Small intestine (tissue), 7 donors: ENCODE data around the gene RGL1. TPM values are rescaled to one million over a fixed set of nuclear protein-coding genes. Genes with fewer than 3 reads are reported as not detected.

Experiments used
- DNase-seq, 2 donors: peaks; one replicate each; pipeline versions ENCODE4 v3.0.0 to v3.0.0-alpha.2; 2013
- FAIRE-seq: peaks from 2 replicates; lab custom pipeline; 2012; peaks lifted over from hg19 to GRCh38; lab: Jason Lieb, UNC
- H3K27ac ChIP-seq, 3 donors: one replicate each; pipeline ENCODE4 v1.5.1; 2013; ENCODE audit warnings: low read length in 2 of 3, mild to moderate bottlenecking in 2 of 3, control low read depth in 1 of 3, inconsistent platforms in 1 of 3, low read depth in 1 of 3, moderate library complexity in 1 of 3
- H3K27me3 ChIP-seq, 3 donors: one replicate each; pipeline ENCODE4 v1.6.1; 2013; ENCODE audit warnings: low read length in 3 of 3, inconsistent platforms in 1 of 3; ENCODE audit not compliant: control insufficient read depth in 3 of 3, insufficient read depth in 3 of 3
- H3K36me3 ChIP-seq, 3 donors: one replicate each; pipeline ENCODE4 v1.6.1; 2013; ENCODE audit warnings: low read length in 3 of 3, inconsistent platforms in 1 of 3, low read depth in 1 of 3, mild to moderate bottlenecking in 1 of 3, moderate library complexity in 1 of 3; ENCODE audit not compliant: control insufficient read depth in 3 of 3, insufficient read depth in 2 of 3
- H3K4me1 ChIP-seq, 3 donors: one replicate each; pipeline ENCODE4 v1.6.1; 2013; ENCODE audit warnings: low read length in 2 of 3, inconsistent platforms in 1 of 3, low read depth in 1 of 3, mild to moderate bottlenecking in 1 of 3, moderate library complexity in 1 of 3; ENCODE audit not compliant: control insufficient read depth in 3 of 3, insufficient read depth in 2 of 3
- H3K4me3 ChIP-seq, 3 donors: one replicate each; pipeline ENCODE4 v1.5.1; 2013; ENCODE audit warnings: low read length in 3 of 3, control low read depth in 1 of 3, inconsistent platforms in 1 of 3, low read depth in 1 of 3, mild to moderate bottlenecking in 1 of 3, moderate library complexity in 1 of 3
- H3K9me3 ChIP-seq, 2 donors: one replicate each; pipeline ENCODE4 v1.6.1; 2013; ENCODE audit warnings: low read depth in 1 of 2, low read length in 1 of 2; ENCODE audit not compliant: control insufficient read depth in 2 of 2, insufficient read depth in 1 of 2
- WGBS, 3 donors: extraction: QIAGEN DNeasy Blood & Tissue Kit; methylation state at CpG; one replicate each; pipeline ENCODE4 v1.1.7; 2013; 5-methylcytosine and 5-hydroxymethylcytosine counted together
- polyA plus RNA-seq, 4 donors: library from polyadenylated mRNA; stranded (reverse) in 3 of 4; unstranded in 1 of 4; fragments of 200-250 nt in 3 of 4; fragments of 120-200 nt in 1 of 4; gene quantifications; one replicate each; pipeline versions ENCODE4 v1.2.1 to v1.2.3, GENCODE V29; 2013
- donor health status: healthy with polysubstance abuse.
- donor health status: control.
- donor health status: control.
- donor health status: Bipolar disorder and iron deficiency.
- donor health status: healthy.

RGL1 gene
- polyA plus RNA-seq, 4 donors: 4.2 to 55.5 (median 8.0) TPM

DNA sequence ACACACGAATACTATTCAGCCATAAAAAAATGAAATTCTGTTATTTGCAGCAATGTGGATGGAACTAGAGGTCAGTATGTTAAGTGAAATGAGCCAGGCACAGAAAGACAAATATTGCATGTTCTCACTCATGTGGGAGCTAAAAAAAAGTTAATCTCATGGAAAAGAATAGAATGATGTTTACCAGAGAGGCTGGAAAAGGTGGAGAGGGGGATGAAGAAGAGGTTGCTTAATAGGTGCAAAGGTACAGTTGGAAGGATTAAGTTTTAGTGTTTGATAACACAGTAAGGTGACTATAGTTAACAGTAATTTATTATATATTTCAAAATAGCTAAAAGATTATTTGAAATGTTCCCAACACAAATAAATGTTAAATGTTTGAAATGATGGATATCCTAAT lies 10.8 kb upstream of the RGL1 start:
- 35 to 52% (median 43%) methylated on average over 1 of the region's 1 CpG for WGBS, 3 donors

DNA sequence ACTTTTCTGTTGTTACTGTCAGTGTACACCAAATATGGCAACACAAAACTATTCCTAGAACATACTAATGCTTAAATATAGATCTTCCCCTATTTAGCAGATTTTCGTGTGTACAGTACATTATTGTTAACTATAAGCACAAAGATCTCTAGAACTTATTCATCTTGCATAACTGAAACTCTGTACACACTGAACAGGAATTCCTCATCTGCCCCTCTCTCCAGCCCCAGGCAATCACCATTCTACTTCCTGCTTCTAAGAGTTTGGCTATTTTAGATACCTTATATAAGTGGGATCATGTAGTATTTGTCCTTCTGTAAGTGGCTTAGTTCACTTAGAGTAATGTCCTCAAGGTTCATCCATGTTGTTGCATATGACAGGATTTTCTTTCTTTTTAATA lies 4.5 kb upstream of the RGL1 start:
- Histone ChIP-seq H3K9me3 (peaks cover 0 to 4% of the 10 kb centered on the region in 2 donors), H3K27ac (no peak overlapping the region), H3K27me3 (no peaks in the 10 kb centered on the region), H3K36me3 (no peaks in the 10 kb centered on the region), H3K4me1 (peaks cover 2 to 20% (median 4%) of the 10 kb centered on the region in 3 donors), H3K4me3 (no peak overlapping the region)
- FAIRE-seq (no peak), DNase-seq (no peak)
- 78 to 84% (median 83%) methylated on average over 1 of the region's 1 CpG for WGBS, 3 donors

More for the DNA sequence above, 10.8 kb upstream of the RGL1 start:
- Histone ChIP-seq H3K27ac (no peak overlapping the region), H3K4me1 (peaks cover 2 to 22% (median 4%) of the 10 kb centered on the region in 3 donors), H3K4me3 (no peak overlapping the region), H3K9me3 (no peaks in the 10 kb centered on the region), H3K27me3 (no peaks in the 10 kb centered on the region), H3K36me3 (no peaks in the 10 kb centered on the region)
- peak; percentile 22 to 76 for DNase-seq
- no peak for FAIRE-seq

DNA sequence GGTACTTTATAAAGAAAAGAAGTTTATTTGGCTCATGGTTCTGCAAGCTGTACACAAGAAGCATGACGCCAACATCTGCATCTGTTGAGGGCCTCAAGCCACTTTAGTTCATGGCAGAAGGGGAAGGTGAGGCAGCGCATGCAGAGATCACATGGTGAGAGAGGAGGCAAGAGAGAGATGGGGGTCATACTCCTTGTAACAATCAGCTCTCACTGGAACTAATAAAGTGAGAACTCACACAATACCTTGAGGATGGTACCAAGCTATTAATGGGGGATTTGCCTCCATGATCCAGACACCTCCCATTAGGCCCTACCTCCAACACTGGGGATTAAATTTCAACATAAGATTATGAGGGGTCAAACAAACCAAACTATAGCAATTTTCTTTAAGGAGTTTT lies 3.3 kb upstream of the RGL1 start:
- H3K27ac ChIP-seq: no peak overlapping the region
- peaks cover 0 to 4% of the 10 kb centered on the region in 2 donors for H3K9me3 ChIP-seq
- 98 to 100% (median 100%) methylated on average over 2 of the region's 2 CpGs for WGBS, 3 donors
- H3K27me3 ChIP-seq: no peaks in the 10 kb centered on the region
- H3K4me3 ChIP-seq: no peak overlapping the region
- no peak for DNase-seq
- no peak for FAIRE-seq
- peaks cover 2 to 17% (median 4%) of the 10 kb centered on the region in 3 donors for H3K4me1 ChIP-seq
- H3K36me3 ChIP-seq: no peaks in the 10 kb centered on the region

- H3K4me3 ChIP-seq: peak overlapping the region in 1 of 3 donors; percentile 67
- H3K27ac ChIP-seq: peak overlapping the region in 2 of 3 donors; percentile 77 to 96
- peaks cover 0 to 14% (median 0%) of the 10 kb centered on the region in 3 donors for H3K4me1 ChIP-seq
- H3K9me3 ChIP-seq: peaks cover 0 to 4% of the 10 kb centered on the region in 2 donors
- DNase-seq (no peak), FAIRE-seq (no peak)
- peaks cover 0 to 2% (median 0%) of the 10 kb centered on the region in 3 donors for H3K36me3 ChIP-seq
- H3K27me3 ChIP-seq: no peaks in the 10 kb centered on the region
- 29 to 54% (median 53%) methylated on average over 5 of the region's 5 CpGs for WGBS, 3 donors
These were observed 533 bp upstream of the RGL1 start for GRCh38 chr1:183804387-183804786.

DNA sequence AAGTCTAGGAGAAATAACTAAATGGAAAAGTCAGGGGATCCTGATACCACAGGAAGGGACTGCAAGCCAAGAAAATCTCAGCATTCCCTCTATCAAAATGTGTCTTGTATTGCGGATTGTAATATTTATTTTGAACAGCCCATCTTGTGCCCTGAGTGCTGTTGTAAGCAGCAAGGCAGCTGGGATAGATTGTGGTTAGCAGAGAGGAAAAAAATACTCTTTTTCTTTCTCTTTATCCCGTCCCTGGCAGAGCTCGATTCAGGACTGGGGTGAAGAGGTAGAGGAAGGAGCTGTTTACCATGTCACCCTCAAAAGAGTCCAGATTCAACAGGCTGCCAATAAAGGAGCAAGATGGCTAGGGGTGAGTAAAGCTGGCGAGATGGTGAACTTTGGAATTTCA lies 1.2 kb downstream of the RGL1 start:
- DNase-seq: peak; percentile 22 to 40
- H3K36me3 ChIP-seq: peaks cover 0 to 6% (median 0%) of the 10 kb centered on the region in 3 donors
- H3K4me3 ChIP-seq: peak overlapping the region in 1 of 3 donors; percentile 67
- no peaks in the 10 kb centered on the region for H3K27me3 ChIP-seq
- no peak for FAIRE-seq
- WGBS, 3 donors: 14 to 27% (median 15%) methylated on average over 4 of the region's 4 CpGs
- H3K9me3 ChIP-seq: peaks cover 0 to 4% of the 10 kb centered on the region in 2 donors
- peaks cover 0 to 14% (median 0%) of the 10 kb centered on the region in 3 donors for H3K4me1 ChIP-seq
- peak overlapping the region in 2 of 3 donors; percentile 16 to 77 for H3K27ac ChIP-seq

GRCh38 chr1:183806675-183807074 lies 1.8 kb downstream of the RGL1 start:
- 63 to 76% (median 71%) methylated on average over 1 of the region's 1 CpG for WGBS, 3 donors
- H3K27ac ChIP-seq: peak overlapping the region in 1 of 3 donors; percentile 18
- H3K36me3 ChIP-seq: peaks cover 0 to 6% (median 0%) of the 10 kb centered on the region in 3 donors
- H3K27me3 ChIP-seq: no peaks in the 10 kb centered on the region
- H3K4me3 ChIP-seq: peak overlapping the region in 1 of 3 donors; percentile 67
- no peak for FAIRE-seq
- H3K9me3 ChIP-seq: peaks cover 0 to 2% of the 10 kb centered on the region in 2 donors
- H3K4me1 ChIP-seq: peaks cover 0 to 14% (median 0%) of the 10 kb centered on the region in 3 donors
- DNase-seq: no peak

GRCh38 chr1:183807549-183808168 lies 2.7 kb downstream of the RGL1 start:
- Histone ChIP-seq H3K4me3 (peak overlapping the region in 1 of 3 donors; percentile 67), H3K27ac (no peak overlapping the region)
- 64 to 89% (median 78%) methylated on average over 2 of the region's 2 CpGs for WGBS, 3 donors

GRCh38 chr1:183808296-183809027 lies 3.5 kb downstream of the RGL1 start:
- H3K27ac ChIP-seq: no peak overlapping the region
- DNase-seq: no peak
- FAIRE-seq: no peak
- H3K9me3 ChIP-seq: no peaks in the 10 kb centered on the region
- H3K27me3 ChIP-seq: no peaks in the 10 kb centered on the region
- peaks cover 0 to 6% (median 0%) of the 10 kb centered on the region in 3 donors for H3K36me3 ChIP-seq
- WGBS, 3 donors: 81 to 93% (median 86%) methylated on average over 2 of the region's 2 CpGs
- H3K4me1 ChIP-seq: peaks cover 0 to 17% (median 0%) of the 10 kb centered on the region in 3 donors
- H3K4me3 ChIP-seq: no peak overlapping the region

More at GRCh38 chr1:183807549-183808168, 2.7 kb downstream of the RGL1 start:
- H3K9me3 ChIP-seq: no peaks in the 10 kb centered on the region
- no peaks in the 10 kb centered on the region for H3K27me3 ChIP-seq
- peaks cover 0 to 6% (median 0%) of the 10 kb centered on the region in 3 donors for H3K36me3 ChIP-seq
- DNase-seq (no peak), FAIRE-seq (no peak)
- peaks cover 0 to 17% (median 0%) of the 10 kb centered on the region in 3 donors for H3K4me1 ChIP-seq
